Fibroblast of skin of left quadriceps (primary cell): Measurements from ENCODE around the gene TMEM179B.
A peak's percentile ranks its signal among the peaks of the same experiment; 100 is the strongest.
"Not testable (repeated sequence)": the region's sequence is repeated elsewhere in the genome, so short reads cannot be mapped to it uniquely, and the experiment has no call there.

Experiments
- DNase-seq, 2 experiments: peaks; one replicate each; pipeline ENCODE4 v3.0.0-alpha.2; 2013; ENCODE audit warnings: low read depth in 2 of 2

The TMEM179B gene

GRCh38 chr11:62787005-62787759 lies at the start of gene TMEM179B:
TMEM179B (plus strand) TSS chr11:62787402; CDS start chr11:62787432, 30 bp downstream.
- DNase-seq: peak; percentile 93

GRCh38 chr11:62747475-62748160 lies 39.6 kb upstream of the TMEM179B start:
- no peak for DNase-seq

GRCh38 chr11:62749931-62750330 lies 37.3 kb upstream of the TMEM179B start:
- not testable (repeated sequence) for DNase-seq

- no peak for DNase-seq
Observed at GRCh38 chr11:62752177-62752785, 34.9 kb upstream of the TMEM179B start.

- no peak for DNase-seq
Observed at GRCh38 chr11:62752994-62753735, 34.0 kb upstream of the TMEM179B start.

GRCh38 chr11:62753736-62754603 lies 33.2 kb upstream of the TMEM179B start, which contains the start of gene ZBTB3:
ZBTB3 (minus strand) TSS chr11:62754160; CDS start chr11:62753664, 496 bp downstream.
- DNase-seq: peak; percentile 98

- DNase-seq: no peak
Observed at GRCh38 chr11:62755086-62755615, 32.1 kb upstream of the TMEM179B start.

- no peak for DNase-seq
Observed at GRCh38 chr11:62757846-62758788, 29.1 kb upstream of the TMEM179B start.

- DNase-seq: not testable (repeated sequence)
Observed at GRCh38 chr11:62760867-62761227, 26.4 kb upstream of the TMEM179B start.

GRCh38 chr11:62770778-62771143 lies 16.4 kb upstream of the TMEM179B start:
- no peak for DNase-seq

- DNase-seq: peak; percentile 92 to 93
Observed at GRCh38 chr11:62771144-62772021, 15.8 kb upstream of the TMEM179B start, which contains the start of gene TAF6L. TAF6L (plus strand) TSS chr11:62771396; CDS start chr11:62775784, 4,388 bp downstream.

- DNase-seq: no peak
Observed at GRCh38 chr11:62774407-62774806, 12.8 kb upstream of the TMEM179B start.

- DNase-seq: no peak
Observed at GRCh38 chr11:62775646-62776045, 11.6 kb upstream of the TMEM179B start.

GRCh38 chr11:62777389-62777788 lies 9.8 kb upstream of the TMEM179B start:
- DNase-seq: no peak

- DNase-seq: no peak
Observed at GRCh38 chr11:62778441-62778840, 8.8 kb upstream of the TMEM179B start.

GRCh38 chr11:62782753-62783152 lies 4.4 kb upstream of the TMEM179B start:
- DNase-seq: no peak

GRCh38 chr11:62786318-62787004 lies 741 bp upstream of the TMEM179B start:
- DNase-seq: peak in 1 of 2 experiments; percentile 44

GRCh38 chr11:62788991-62789390 lies 1.8 kb downstream of the TMEM179B start:
- no peak for DNase-seq
